OCI-LY7 (cell line): Measurements from ENCODE around the gene ANKRD11. TPM values are rescaled to one million over a fixed set of nuclear protein-coding genes. Genes with fewer than 3 reads are reported as not detected.

Experiments
- BruUV-seq: library from RNA; stranded (reverse); fragments of 400-500 nt; replicated peaks from 2 replicates; lab custom pipeline; 2021; lab: Mats Ljungman, UMichigan
- CTCF ChIA-PET: fragments of 300-600 bp; sonication (Branson Sonifier 250); formaldehyde crosslinking; loops from one replicate; lab custom pipeline; 2022; ENCODE audit warnings: antibody characterized with exemption; ENCODE audit not compliant: unreplicated experiment; lab: Charles Lee
- POLR2A ChIA-PET: fragments of 300-600 bp; sonication (Branson Sonifier 250); formaldehyde crosslinking; loops from one replicate; lab custom pipeline; 2022; ENCODE audit warnings: antibody characterized with exemption; lab: Charles Lee
- DNase-seq: peaks from one replicate; pipeline ENCODE4 v3.0.0-alpha.2; 2015; ENCODE audit warnings: low spot score
- H2AFZ ChIP-seq: fragments of 200-600 bp; sonication (generic), shearing (Covaris generic); 2 replicates; pipeline ENCODE4 v1.6.1; 2014; ENCODE audit warnings: mild to moderate bottlenecking, antibody characterized with exemption, low read length, moderate library complexity
- H3K27ac ChIP-seq: fragments of 200-600 bp; sonication (generic); 2 replicates; pipeline ENCODE4 v1.5.1; 2014; ENCODE audit warnings: mixed run types, low read depth, mild to moderate bottlenecking, moderate library complexity, low read length, inconsistent platforms; ENCODE audit not compliant: poor library complexity, severe bottlenecking
- H3K36me3 ChIP-seq: fragments of 200-600 bp; sonication (generic); 2 replicates; pipeline ENCODE4 v1.6.1; 2014; ENCODE audit warnings: mild to moderate bottlenecking, antibody characterized with exemption, low read length, moderate library complexity, mixed read lengths; ENCODE audit not compliant: insufficient read depth
- H3K4me1 ChIP-seq: fragments of 200-600 bp; sonication (generic); 2 replicates; pipeline ENCODE4 v1.5.1; 2014; ENCODE audit warnings: mild to moderate bottlenecking, low read length; ENCODE audit not compliant: insufficient read depth, poor library complexity, severe bottlenecking
- H3K4me2 ChIP-seq: fragments of 200-600 bp; sonication (generic); 2 replicates; pipeline ENCODE4 v1.6.1; 2014; ENCODE audit warnings: mild to moderate bottlenecking, low read length
- H3K4me3 ChIP-seq: fragments of 200-600 bp; sonication (generic); 2 replicates; pipeline ENCODE4 v1.5.1; 2014; ENCODE audit warnings: mild to moderate bottlenecking, low read depth, low read length; ENCODE audit not compliant: poor library complexity, severe bottlenecking
- H3K79me2 ChIP-seq: fragments of 200-600 bp; sonication (generic); 2 replicates; pipeline ENCODE4 v1.6.1; 2016; ENCODE audit warnings: low read depth, mild to moderate bottlenecking, low read length, moderate library complexity, mixed read lengths; ENCODE audit not compliant: insufficient read depth
- H3K9me2 ChIP-seq: fragments of 200-600 bp; sonication (generic); 2 replicates; pipeline ENCODE4 v1.6.1; 2016; ENCODE audit warnings: mild to moderate bottlenecking, low read length, mixed read lengths; ENCODE audit not compliant: insufficient read depth
- H3K9me3 ChIP-seq: fragments of 200-600 bp; sonication (generic); 2 replicates; pipeline ENCODE4 v1.6.1; 2014; ENCODE audit warnings: mild to moderate bottlenecking, mixed run types, low read length, mixed read lengths
- H4K20me1 ChIP-seq: fragments of 200-600 bp; sonication (generic); 2 replicates; pipeline ENCODE4 v1.6.1; 2014; ENCODE audit warnings: mild to moderate bottlenecking, antibody characterized with exemption, low read length, moderate library complexity, mixed read lengths; ENCODE audit not compliant: insufficient read depth
- EZH2phosphoT487 ChIP-seq: fragments of 200-600 bp; sonication (generic); IDR thresholded peaks from 2 replicates; pipeline ENCODE4 v1.6.1; 2018; ENCODE audit warnings: low read depth, borderline replicate concordance, mild to moderate bottlenecking, mixed run types, antibody characterized with exemption, low read length, moderate library complexity, mixed read lengths
- intact Hi-C: fragments of 100-400 bp; cut with micrococcal nuclease; formaldehyde crosslinking; loops from one replicate; pipeline ENCODE4 v1.10.0; 2022; ENCODE audit not compliant: unreplicated experiment
- total RNA-seq, 2 experiments: library from RNA; depleted of rRNA in 1 of 2; stranded (reverse); fragments of >200 nt in 1 of 2; shearing (Covaris generic) in 1 of 2; gene quantifications; 2 replicates each; pipeline ENCODE4 v1.2.3, GENCODE V29; 2014 to 2022
- TF ChIP-seq, protein P1 (sequence below): fragments of 200-600 bp; sonication (generic); conservative IDR thresholded peaks from 2 replicates; pipeline ENCODE4 v1.5.1; 2014; ENCODE audit warnings: mild to moderate bottlenecking, antibody characterized with exemption, low read length, moderate library complexity, mixed read lengths

The ANKRD11 gene
- total RNA-seq, 2 experiments from 2014 or later, result 89.1 to 251 TPM

DNA sequence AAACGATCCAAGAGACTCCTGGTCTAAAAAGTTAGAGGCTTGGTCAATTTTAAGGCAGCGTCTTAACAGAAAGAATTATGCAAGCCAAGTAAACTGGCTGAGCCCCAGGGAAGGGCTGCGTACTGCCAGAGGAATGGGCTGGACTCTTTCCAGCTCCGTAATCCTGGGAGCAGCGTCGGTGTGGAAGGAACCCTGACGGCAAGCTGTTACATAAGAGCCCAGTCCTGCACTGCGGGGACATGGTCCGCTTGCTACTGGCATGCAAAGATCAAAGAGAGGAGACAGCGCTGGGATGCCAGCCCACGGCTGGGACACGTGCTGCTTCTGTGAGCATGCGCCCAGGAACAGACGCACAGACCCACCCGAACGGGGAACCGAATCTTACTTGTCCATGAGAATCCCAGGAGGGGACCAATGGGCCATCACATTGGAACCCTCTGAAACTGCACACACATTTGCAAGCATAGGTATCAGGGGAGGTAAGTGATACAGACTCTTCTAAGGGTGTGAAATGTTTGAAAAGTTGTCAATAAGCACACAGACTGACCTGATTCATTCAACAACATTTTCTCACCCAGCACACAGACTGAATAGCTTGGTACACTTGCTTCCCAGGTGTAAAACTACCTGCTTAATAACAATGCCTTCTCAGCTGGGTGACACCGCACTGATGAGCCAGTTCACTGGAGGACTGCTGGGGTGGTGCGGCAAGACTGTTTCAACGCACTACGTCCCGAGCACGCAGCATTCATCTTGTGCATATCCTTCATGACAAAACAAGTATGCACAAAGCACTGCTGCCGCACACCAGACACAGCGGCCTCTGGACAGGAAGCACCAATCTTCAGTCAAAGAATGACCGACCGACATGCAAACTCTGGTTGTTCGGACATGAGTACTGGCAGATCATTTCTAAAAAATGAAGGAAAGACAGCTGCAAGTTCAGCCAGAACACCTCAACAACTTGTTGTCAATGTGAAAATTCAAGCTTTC, 94.9 kb downstream of the ANKRD11 start:
- H3K4me1 ChIP-seq, result no peaks in the 10 kb centered on the region
- H4K20me1 ChIP-seq, result peaks cover 7% of the 10 kb centered on the region
- H3K9me3 ChIP-seq, result no peaks in the 10 kb centered on the region
- H3K36me3 ChIP-seq, result peaks cover 65% of the 10 kb centered on the region
- H2AFZ ChIP-seq, result no peak overlapping the region
- DNase-seq, result no peak
- no peaks in the 10 kb centered on the region for H3K9me2 ChIP-seq
- H3K79me2 ChIP-seq, result peaks cover 92% of the 10 kb centered on the region
- no TSS peak for BruUV-seq
- no peak overlapping the region for H3K27ac ChIP-seq
- H3K4me3 ChIP-seq, result no peak overlapping the region
- ChIA-PET POLR2A (interaction anchor here (0.7 kb wide), 1 partner anchor 8 kb away, joined by 3 read pairs; no protein-coding TSS in a partner anchor), CTCF (no interaction called here)
- no peak overlapping the region for H3K4me2 ChIP-seq
- intact Hi-C loops, result no loop called here
- TF ChIP-seq, protein P1, sequence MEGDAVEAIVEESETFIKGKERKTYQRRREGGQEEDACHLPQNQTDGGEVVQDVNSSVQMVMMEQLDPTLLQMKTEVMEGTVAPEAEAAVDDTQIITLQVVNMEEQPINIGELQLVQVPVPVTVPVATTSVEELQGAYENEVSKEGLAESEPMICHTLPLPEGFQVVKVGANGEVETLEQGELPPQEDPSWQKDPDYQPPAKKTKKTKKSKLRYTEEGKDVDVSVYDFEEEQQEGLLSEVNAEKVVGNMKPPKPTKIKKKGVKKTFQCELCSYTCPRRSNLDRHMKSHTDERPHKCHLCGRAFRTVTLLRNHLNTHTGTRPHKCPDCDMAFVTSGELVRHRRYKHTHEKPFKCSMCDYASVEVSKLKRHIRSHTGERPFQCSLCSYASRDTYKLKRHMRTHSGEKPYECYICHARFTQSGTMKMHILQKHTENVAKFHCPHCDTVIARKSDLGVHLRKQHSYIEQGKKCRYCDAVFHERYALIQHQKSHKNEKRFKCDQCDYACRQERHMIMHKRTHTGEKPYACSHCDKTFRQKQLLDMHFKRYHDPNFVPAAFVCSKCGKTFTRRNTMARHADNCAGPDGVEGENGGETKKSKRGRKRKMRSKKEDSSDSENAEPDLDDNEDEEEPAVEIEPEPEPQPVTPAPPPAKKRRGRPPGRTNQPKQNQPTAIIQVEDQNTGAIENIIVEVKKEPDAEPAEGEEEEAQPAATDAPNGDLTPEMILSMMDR, result no peak
- no peak for TF ChIP-seq EZH2phosphoT487

DNA sequence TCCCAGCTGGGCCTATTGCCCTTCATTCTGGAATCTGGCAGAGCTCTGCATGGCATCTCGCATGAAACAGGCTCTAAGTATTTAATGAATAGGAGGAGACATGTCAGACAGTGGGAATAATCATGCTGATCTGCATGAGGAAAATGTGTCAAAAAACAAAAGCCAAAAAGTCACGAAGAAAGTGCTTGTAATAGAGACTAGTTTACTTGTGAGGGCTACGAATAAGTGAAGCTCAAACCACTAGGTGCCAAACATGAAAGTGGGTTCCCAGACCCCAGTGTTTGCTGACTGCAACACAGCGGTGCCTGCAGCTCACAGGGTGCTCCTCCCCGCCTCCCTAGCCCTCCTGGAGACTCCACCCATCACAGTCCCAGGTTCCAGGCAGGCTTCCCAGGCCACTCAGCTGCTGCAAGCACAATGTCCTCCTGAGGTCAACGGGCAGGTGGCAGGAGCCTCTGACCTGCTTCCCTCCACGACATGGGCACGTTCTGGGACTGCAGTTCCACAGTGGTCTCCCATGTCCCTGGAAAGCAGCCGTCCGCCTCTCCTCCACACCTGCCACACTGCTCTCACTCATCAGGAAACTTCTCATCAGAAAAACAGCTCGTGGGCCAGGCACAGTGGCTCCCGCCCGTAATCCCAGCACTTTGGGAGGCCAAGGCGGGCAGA, 96.5 kb downstream of the ANKRD11 start:
- no peak overlapping the region for H3K4me3 ChIP-seq
- H3K27ac ChIP-seq, result no peak overlapping the region
- no peak for DNase-seq
- no peak overlapping the region for H2AFZ ChIP-seq
- H3K4me1 ChIP-seq, result no peaks in the 10 kb centered on the region
- TF ChIP-seq, protein P1, result no peak
- TF ChIP-seq EZH2phosphoT487, result no peak
- no TSS peak for BruUV-seq
- H3K9me3 ChIP-seq, result no peaks in the 10 kb centered on the region
- peaks cover 5% of the 10 kb centered on the region for H4K20me1 ChIP-seq
- ChIA-PET POLR2A (no interaction called here), CTCF (no interaction called here)
- peaks cover 60% of the 10 kb centered on the region for H3K36me3 ChIP-seq
- H3K79me2 ChIP-seq, result peaks cover 93% of the 10 kb centered on the region
- no peaks in the 10 kb centered on the region for H3K9me2 ChIP-seq
- no peak overlapping the region for H3K4me2 ChIP-seq
- intact Hi-C loops, result no loop called here
